ENCODE data around the gene LDLRAP1. TPM values are rescaled to one million over a fixed set of nuclear protein-coding genes. Genes with fewer than 3 reads are reported as not detected.
A peak's percentile ranks its signal among the peaks of the same experiment; 100 is the strongest.
"Not testable (repeated sequence)": the region's sequence is repeated elsewhere in the genome, so short reads cannot be mapped to it uniquely, and the experiment has no call there.

The LDLRAP1 gene
- polyA plus RNA-seq, 3 donors, result 13.1 to 15.9 (median 13.8) TPM

- DNase-seq, result no peak
These were observed 56.7 kb downstream of the LDLRAP1 start for GRCh38 chr1:25599969-25600610.

- DNase-seq, result not testable (repeated sequence)
These were observed 57.7 kb downstream of the LDLRAP1 start for GRCh38 chr1:25600971-25601699.

- not testable (repeated sequence) for DNase-seq
These were observed 60.6 kb downstream of the LDLRAP1 start for GRCh38 chr1:25603779-25604538.

GRCh38 chr1:25607123-25607522, 63.7 kb downstream of the LDLRAP1 start:
- no peak for DNase-seq

DNA sequence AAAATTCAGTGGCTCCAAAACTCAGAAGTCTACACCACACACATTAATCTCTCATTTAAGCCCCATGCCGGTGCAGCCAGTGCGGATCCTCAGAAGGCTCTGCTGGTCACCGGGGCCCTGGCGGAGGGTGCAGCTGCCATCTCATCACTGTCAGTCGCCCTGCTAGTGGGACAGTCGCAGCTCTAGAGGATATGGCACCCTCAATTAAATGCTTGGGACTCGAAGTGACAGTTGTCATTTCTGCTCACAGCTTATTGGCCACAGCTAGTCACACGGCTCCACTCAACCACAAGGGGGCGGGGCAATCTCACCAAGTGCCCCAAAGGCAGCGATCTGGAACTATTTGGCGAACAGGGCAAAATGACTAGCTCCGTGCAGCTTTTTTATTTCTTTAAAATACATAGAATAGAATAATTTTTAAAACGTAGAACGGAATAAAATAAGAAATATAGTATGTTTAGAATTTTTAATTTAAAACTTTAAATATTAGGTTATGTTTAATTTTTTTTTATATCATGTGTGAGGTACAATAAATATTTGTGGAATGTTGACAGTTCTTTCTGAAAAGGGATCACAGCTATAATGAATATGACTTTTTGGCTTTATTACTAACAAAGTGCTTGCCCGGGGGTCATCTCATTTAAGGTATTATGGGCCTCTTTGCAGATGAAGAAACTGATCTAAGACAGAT, 65.2 kb downstream of the LDLRAP1 start:
- DNase-seq, result peak; percentile 76

GRCh38 chr1:25609921-25610320, 66.5 kb downstream of the LDLRAP1 start:
- no peak for DNase-seq

- no peak for DNase-seq
These were observed 67.6 kb downstream of the LDLRAP1 start for GRCh38 chr1:25610822-25611630.

DNA sequence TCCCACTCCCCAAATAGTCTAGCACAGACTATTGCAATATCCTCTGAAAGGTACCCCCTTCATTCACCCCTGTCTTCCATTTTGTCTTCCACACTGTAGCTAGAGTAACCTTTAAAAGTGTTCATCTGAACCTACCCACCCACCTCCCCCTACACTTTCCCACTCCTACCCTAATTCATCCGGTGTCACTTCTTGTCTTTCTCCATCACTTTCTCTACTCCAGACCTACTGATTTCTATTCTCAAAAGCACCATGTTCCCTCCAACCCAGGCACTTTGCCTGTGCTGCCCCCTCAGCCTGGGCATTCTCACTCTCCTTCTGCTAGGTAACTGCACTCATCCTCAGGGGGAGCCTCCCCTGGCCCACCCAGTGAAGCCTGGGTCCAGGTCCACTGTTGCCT, 68.4 kb downstream of the LDLRAP1 start:
- no peak for DNase-seq

GRCh38 chr1:25612421-25612820, 69.0 kb downstream of the LDLRAP1 start:
- no peak for DNase-seq

DNA sequence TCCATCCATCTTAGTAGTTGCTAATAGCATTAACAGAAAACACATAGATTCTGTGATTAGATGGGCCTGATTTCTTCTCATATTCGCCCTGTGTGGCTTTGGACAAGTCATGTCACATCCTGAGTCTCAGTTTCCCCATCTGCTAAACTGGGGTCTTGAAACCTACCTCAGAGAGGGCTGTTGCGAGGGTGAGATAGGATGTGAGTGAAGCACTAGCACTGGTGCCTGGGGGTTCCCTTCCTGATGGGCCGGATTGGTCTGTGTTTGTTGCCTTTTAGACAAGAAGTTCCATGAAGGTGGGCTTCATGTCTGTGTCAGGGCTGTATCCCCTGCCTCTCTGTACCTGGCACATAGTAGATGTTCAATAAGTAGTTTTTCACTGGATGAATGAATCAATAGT, 69.7 kb downstream of the LDLRAP1 start:
- no peak for DNase-seq

- no peak for DNase-seq
These were observed 71.2 kb downstream of the LDLRAP1 start for GRCh38 chr1:25614501-25615171.

- DNase-seq, result no peak
These were observed 71.8 kb downstream of the LDLRAP1 start for GRCh38 chr1:25615172-25615541.

DNA sequence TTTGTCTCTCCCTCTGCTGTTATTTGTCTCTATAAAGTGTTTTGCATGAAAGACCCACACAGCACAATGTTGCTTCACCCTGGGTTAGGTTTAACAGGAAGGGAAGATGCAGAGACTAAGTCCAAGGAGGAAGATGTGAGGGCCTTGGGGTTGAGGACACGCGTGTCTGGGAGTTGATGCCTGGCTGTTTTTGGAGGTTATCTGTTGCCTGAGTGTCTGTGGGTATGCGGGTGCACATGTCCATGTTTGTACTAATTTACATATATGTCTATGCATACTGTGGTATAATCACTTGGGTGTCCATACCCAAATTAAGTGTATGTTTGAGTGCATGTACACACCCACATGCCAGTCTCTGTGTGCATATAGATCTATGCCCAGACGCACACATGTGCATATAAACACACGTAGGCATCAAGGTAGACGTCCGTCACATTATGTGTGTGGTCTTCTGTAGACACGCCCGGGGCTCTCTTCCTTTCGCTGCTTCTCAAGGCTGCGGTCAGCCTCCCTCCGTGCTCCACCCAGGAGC, 72.2 kb downstream of the LDLRAP1 start:
- DNase-seq, result no peak

DNA sequence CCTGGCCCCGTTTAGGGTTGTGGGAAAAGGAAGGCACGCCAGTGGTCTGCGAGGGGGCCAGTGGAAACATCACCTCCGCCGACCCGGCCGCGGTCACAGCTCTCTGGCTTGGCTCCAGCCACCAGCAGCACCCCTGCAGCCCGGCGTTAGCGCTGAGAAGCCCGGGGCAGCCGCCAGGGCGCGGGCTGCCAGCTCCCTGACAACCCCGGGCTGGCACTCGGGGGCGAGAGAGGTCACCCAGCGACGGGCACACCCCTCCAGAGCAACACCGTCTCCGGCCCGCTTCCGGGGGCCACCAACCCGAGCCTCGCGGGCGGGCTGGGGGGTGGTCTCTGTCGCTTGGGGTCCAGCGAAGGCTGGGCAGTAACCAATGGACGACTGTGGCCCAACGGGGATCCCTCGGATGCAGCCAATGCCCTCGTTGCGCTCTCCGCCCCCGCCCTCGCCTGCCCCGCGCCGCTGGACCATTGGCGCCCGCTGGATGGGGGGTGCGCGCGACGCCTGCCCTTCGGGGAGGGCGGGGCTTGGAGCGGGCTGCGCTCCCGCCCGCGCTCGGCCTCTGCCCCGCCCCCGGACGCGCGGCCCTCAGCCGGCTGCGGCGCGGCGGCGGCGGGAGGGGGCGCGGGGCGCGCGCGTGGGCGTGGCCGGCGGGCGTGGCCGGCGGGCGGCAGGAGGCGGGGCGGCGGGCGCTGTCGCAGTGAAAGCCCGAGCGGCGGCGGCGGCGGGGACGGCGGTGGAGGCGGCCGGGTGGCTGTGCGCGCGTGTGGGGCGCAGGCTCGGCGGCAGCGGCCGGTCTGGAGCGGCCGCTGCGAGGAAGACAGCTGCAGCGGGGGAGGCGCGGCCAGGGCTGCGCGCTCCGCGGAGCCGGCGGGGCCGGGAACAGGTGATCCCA, 72.9 kb downstream of the LDLRAP1 start, which contains the start of gene MAN1C1:
TSS of gene MAN1C1 (plus strand) at position 697 of the 892 bp plus-strand sequence. CDS start 1,007 bp downstream, outside the sequence.
- peak; percentile 87 for DNase-seq

DNA sequence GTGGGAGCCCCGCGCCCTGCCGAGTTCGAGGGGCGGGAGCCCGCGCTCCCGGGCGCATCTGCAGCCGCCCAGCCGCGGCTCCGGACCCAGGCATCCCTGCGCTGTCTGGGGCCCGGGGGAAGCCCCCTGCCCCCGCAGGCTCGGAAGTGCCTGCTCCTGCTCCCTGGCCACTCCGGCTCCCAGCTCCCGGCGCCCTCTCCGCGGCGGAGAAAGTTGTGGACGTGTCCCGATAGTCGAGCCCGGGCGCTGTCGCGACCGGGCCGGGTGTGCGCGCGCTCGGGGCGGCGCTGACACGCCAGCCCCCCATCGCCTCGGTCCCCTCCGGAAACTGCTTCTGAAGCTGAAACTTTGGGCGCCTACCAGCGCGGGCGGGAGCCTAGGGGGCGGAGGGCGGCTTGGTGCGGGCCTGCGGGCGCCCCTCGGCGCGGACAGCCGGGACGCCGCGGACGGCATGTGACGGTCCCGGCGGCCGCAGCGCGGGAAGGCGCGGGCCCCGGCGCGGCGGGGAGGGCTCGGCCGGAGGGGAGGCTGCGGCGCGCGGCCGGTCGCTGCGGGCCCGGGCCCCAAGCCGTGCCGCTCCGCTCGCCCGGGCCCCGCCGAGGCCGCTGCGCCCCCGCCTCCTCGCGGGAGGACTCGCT, 73.7 kb downstream of the LDLRAP1 start:
- no peak for DNase-seq

GRCh38 chr1:25617625-25618432, 74.4 kb downstream of the LDLRAP1 start:
- no peak for DNase-seq

DNA sequence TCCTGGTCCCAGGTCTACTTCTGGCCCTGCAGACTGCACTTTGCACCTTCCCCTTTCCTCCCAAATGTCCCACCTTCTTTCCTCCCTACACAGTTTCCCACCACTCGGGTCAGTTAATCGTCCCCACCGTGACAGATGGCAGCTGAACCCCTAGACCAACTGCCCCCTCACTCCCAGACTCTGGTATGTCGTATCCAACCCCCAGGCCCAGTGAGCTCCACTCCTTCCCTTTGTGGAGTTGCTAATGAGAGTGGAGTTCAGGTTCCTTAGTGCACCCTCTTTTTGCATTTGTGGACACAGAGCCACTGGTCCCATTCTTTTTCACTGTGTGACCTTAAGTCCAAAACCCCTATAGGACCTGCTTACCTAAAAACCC, 75.0 kb downstream of the LDLRAP1 start:
- DNase-seq, result no peak
